ENCODE data around the gene SLK.

Gene SLK

GRCh38 chr10:103966671-103967447 is at the start of gene SLK:
TSS of gene SLK (plus strand) at chr10:103967140. CDS start at chr10:103967746, 606 bp downstream.
- peak within 1 kb of the TSS; percentile 94 for H3K27ac ChIP-seq
- TF ChIP-seq CTCF (conservative IDR thresholded peaks at IDR 0.05) = no peak

- H3K27ac ChIP-seq = peak overlapping the region; percentile 92
- no peak for TF ChIP-seq CTCF (conservative IDR thresholded peaks at IDR 0.05)
These were observed 49.5 kb upstream of the SLK start for GRCh38 chr10:103917302-103918052.

- TF ChIP-seq CTCF (conservative IDR thresholded peaks at IDR 0.05) = no peak
- H3K27ac ChIP-seq = peak within 1 kb of the TSS; percentile 92
These were observed 48.7 kb upstream of the SLK start, which contains the start of gene STN1 for GRCh38 chr10:103918053-103918846. TSS of gene STN1 (minus strand) at chr10:103918184. CDS start at chr10:103917594, 590 bp downstream.

GRCh38 chr10:103919648-103920025 is 47.3 kb upstream of the SLK start:
- H3K27ac ChIP-seq = no peak overlapping the region
- no peak for TF ChIP-seq CTCF (conservative IDR thresholded peaks at IDR 0.05)

- H3K27ac ChIP-seq = no peak overlapping the region
- no peak for TF ChIP-seq CTCF (conservative IDR thresholded peaks at IDR 0.05)
These were observed 45.7 kb upstream of the SLK start for GRCh38 chr10:103921248-103921647.

GRCh38 chr10:103921750-103922195 is 45.2 kb upstream of the SLK start:
- no peak overlapping the region for H3K27ac ChIP-seq
- no peak for TF ChIP-seq CTCF (conservative IDR thresholded peaks at IDR 0.05)

GRCh38 chr10:103922659-103923058 is 44.3 kb upstream of the SLK start:
- TF ChIP-seq CTCF (conservative IDR thresholded peaks at IDR 0.05) = no peak
- H3K27ac ChIP-seq = no peak overlapping the region
